ENCODE results near the gene POLR2E. TPM values are rescaled to one million over a fixed set of nuclear protein-coding genes. Genes with fewer than 3 reads are reported as not detected.

POLR2E gene
- 140 TPM for total RNA-seq (ENCODE audit: unreplicated experiment)
- long read RNA-seq, transcript POLR2E-213 (8 exons, 2,831 nt), result major isoform, 106 of 120 reads
- long read RNA-seq, partial matches to known transcripts, result 3 of 120 reads
- long read RNA-seq, other reads (novel, unspliced or antisense), result 8 of 120 reads

DNA sequence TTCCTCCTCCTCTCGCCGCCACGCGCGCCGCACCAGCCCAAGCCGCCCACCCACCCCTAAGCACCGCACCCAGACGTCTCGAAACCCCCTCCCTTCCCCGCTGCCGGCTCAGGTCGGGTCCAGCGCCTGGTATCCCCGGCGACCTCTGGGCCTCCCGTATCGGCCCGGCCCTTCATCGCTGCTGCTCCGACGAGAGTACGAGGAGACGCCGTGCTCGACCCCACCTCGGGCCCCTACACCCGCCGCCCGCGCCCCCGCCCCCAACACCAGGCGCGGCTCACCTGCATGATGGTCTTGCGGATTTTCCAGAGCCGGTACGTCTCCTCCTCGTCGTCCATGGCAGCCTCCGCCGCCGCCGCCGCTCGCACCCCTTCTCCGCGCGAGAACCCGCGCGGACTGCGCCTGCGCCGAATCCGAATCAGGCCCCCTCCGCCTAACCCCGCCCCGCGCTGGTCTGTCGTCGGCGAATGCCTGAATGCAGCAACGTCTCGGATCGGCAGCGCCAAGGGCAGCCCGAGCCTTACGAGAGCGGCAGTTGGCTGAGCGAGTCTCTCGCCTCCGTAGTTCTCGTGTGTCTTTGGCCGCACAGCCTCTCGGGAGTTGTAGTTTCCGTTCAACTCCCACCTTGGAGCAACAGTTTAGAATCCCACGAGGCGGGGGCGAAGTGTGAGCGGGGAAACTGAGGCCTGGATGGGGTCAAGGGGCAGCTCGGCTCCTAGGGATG, at the start of gene POLR2E:
Gene POLR2E, minus strand, starts transcription at position 398 of the 724 bp plus-strand sequence. Its CDS starts 60 bp downstream, at position 338.
- Mint-ChIP-seq H3K4me1 (ENCODE audit: low read depth, unreplicated experiment) (peaks cover 3% of the 10 kb centered on the region), H3K4me3 (ENCODE audit: unreplicated experiment) (peak within 1 kb of the TSS; percentile 91), H3K27ac (ENCODE audit: unreplicated experiment) (peak within 1 kb of the TSS; percentile 85), H3K9me3 (ENCODE audit: unreplicated experiment) (peaks cover 7% of the 10 kb centered on the region), H3K27me3 (ENCODE audit: unreplicated experiment) (peaks cover 7% of the 10 kb centered on the region), H3K36me3 (ENCODE audit: unreplicated experiment) (no peaks in the 10 kb centered on the region)
- peak; percentile 98 for DNase-seq
- no peak for TF ChIP-seq CTCF (IDR thresholded peaks at IDR 0.05; ENCODE audit: partially characterized antibody, unreplicated experiment)

GRCh38 chr19:1144741-1145140, 49.6 kb upstream of the POLR2E start:
- Mint-ChIP-seq H3K4me3 (ENCODE audit: unreplicated experiment) (peak overlapping the region; percentile 34), H3K9me3 (ENCODE audit: unreplicated experiment) (peaks cover 8% of the 10 kb centered on the region), H3K4me1 (ENCODE audit: low read depth, unreplicated experiment) (peaks cover 8% of the 10 kb centered on the region), H3K36me3 (ENCODE audit: unreplicated experiment) (peaks cover 16% of the 10 kb centered on the region), H3K27ac (ENCODE audit: unreplicated experiment) (peak overlapping the region; percentile 31), H3K27me3 (ENCODE audit: unreplicated experiment) (peaks cover 17% of the 10 kb centered on the region)
- DNase-seq, result no peak
- TF ChIP-seq CTCF (IDR thresholded peaks at IDR 0.05; ENCODE audit: partially characterized antibody, unreplicated experiment), result no peak

GRCh38 chr19:1143828-1144399, 48.7 kb upstream of the POLR2E start:
- DNase-seq, result no peak
- peaks cover 16% of the 10 kb centered on the region for H3K36me3 Mint-ChIP-seq (ENCODE audit: unreplicated experiment)
- no peak overlapping the region for H3K4me3 Mint-ChIP-seq (ENCODE audit: unreplicated experiment)
- peaks cover 9% of the 10 kb centered on the region for H3K9me3 Mint-ChIP-seq (ENCODE audit: unreplicated experiment)
- no peak overlapping the region for H3K27ac Mint-ChIP-seq (ENCODE audit: unreplicated experiment)
- peaks cover 8% of the 10 kb centered on the region for H3K4me1 Mint-ChIP-seq (ENCODE audit: low read depth, unreplicated experiment)
- peaks cover 20% of the 10 kb centered on the region for H3K27me3 Mint-ChIP-seq (ENCODE audit: unreplicated experiment)
- TF ChIP-seq CTCF (IDR thresholded peaks at IDR 0.05; ENCODE audit: partially characterized antibody, unreplicated experiment), result no peak

DNA sequence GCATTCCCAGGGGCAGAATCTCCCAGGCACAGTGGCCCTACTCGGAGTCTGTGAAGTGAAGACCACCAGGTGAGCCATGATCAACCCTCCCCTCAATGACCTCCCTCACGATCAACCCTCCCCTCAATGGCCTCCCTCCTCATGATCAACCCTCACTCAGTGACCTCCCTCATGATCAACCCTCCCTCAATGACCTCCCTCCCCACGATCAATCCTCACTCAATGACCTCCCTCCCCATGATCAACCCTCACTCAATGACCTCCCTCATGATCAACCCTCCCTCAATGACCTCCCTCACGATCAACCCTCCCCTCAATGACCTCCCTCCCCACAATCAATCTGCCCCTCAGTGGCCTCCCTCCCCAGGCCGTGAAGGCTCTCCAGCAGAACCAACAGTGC, 46.8 kb upstream of the POLR2E start:
- Mint-ChIP-seq H3K36me3 (ENCODE audit: unreplicated experiment) (peaks cover 16% of the 10 kb centered on the region), H3K9me3 (ENCODE audit: unreplicated experiment) (peaks cover 13% of the 10 kb centered on the region), H3K4me3 (ENCODE audit: unreplicated experiment) (no peak overlapping the region), H3K4me1 (ENCODE audit: low read depth, unreplicated experiment) (peaks cover 10% of the 10 kb centered on the region), H3K27me3 (ENCODE audit: unreplicated experiment) (peaks cover 20% of the 10 kb centered on the region), H3K27ac (ENCODE audit: unreplicated experiment) (no peak overlapping the region)
- DNase-seq, result no peak
- TF ChIP-seq CTCF (IDR thresholded peaks at IDR 0.05; ENCODE audit: partially characterized antibody, unreplicated experiment), result no peak
